Cardiac septum (tissue), 1 donor: ENCODE data around the gene WDR90. TPM values are rescaled to one million over a fixed set of nuclear protein-coding genes. Genes with fewer than 3 reads are reported as not detected.
A peak's percentile ranks its signal among the peaks of the same experiment; 100 is the strongest.

Experiments used
- DNase-seq: peaks from one replicate; pipeline ENCODE4 v3.0.0-alpha.2; 2020; ENCODE audit warnings: low spot score
- intact Hi-C: fragments of 100-400 bp; cut with DNase I; formaldehyde crosslinking; loops from one replicate; pipeline ENCODE4 v1.14.0; 2022
- total RNA-seq: library from RNA; stranded (reverse); fragmentation: NEBNext Ultra II Directional; extraction: Animal tissue kit (Norgen Biotek cat#: 25700); gene quantifications from one replicate; pipeline ENCODE4 v1.2.1, GENCODE V29; 2021
- donor health status: DM: no; HTN: no; CAD: no.

WDR90 gene
- total RNA-seq, 1 donor from 2014 or later: 13.9 TPM

GRCh38 chr16:657487-657886 lies 8.3 kb downstream of the WDR90 start:
- no peak for DNase-seq
- intact Hi-C loops: no loop called here

- DNase-seq: no peak
- intact Hi-C loops: no loop called here
These were observed 9.8 kb downstream of the WDR90 start for GRCh38 chr16:658679-659571.

GRCh38 chr16:659618-660017 lies 10.5 kb downstream of the WDR90 start:
- intact Hi-C loops: loop anchor here (2.0 to 5.0 kb wide), 2 partner anchors 19 to 72 kb away; partner anchors contain the start of gene MCRIP2
- no peak for DNase-seq

DNA sequence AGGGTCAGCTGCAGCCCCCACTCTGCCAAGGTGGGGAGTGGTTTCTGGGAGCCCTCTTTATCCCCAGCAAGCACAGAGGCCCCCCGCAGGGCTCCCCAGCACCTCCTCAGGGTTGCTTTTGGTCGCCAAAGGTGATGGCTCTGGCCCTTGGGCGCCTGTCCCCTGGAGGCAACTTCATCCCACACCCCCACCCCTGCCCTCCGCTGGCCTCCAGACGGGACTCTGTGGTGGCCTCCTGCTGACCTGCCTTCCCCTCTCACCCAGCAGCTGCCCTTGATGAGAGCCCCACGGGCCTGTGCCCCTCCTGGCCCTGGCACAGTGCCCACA lies 10.9 kb downstream of the WDR90 start:
- intact Hi-C loops: loop anchor here (2.0 to 5.0 kb wide), 2 partner anchors 19 to 73 kb away; partner anchors contain the start of gene MCRIP2
- DNase-seq: no peak

GRCh38 chr16:660459-661183 lies 11.5 kb downstream of the WDR90 start:
- peak; percentile 92 for DNase-seq
- intact Hi-C loops: loop anchor here (2.0 to 5.0 kb wide), 2 partner anchors 20 to 73 kb away; partner anchors contain the start of gene MCRIP2

GRCh38 chr16:661184-661821 lies 12.1 kb downstream of the WDR90 start:
- no peak for DNase-seq
- intact Hi-C loops: loop anchor here (2.0 to 5.0 kb wide), 2 partner anchors 21 to 74 kb away; partner anchors contain the start of gene MCRIP2

DNA sequence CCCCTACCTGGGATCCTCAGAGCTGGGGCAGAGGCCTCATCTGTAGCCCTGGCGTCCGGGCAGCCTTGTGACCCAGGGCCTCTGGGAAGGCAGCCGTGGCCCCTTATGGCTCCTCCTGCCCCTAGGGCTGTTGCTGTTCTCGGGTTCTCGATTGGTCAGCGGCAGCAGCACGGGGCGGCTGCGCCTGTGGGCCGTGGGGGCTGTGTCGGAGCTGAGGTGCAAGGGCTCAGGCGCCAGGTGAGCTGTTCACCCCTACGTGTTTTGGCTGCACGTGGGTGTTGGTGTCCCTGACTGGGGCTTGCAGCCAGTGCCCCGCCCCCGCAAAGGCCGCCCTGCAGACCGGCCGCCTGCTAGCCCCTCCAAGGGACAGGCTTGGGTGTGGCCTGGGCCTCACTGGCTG lies 12.9 kb downstream of the WDR90 start:
- intact Hi-C loops: loop anchor here (5.0 kb wide), 1 partner anchor 75 kb away; no protein-coding TSS in a partner anchor
- DNase-seq: no peak

- no peak for DNase-seq
- intact Hi-C loops: loop anchor here (5.0 kb wide), 1 partner anchor 75 kb away; no protein-coding TSS in a partner anchor
These were observed 13.4 kb downstream of the WDR90 start for GRCh38 chr16:662597-662996.

DNA sequence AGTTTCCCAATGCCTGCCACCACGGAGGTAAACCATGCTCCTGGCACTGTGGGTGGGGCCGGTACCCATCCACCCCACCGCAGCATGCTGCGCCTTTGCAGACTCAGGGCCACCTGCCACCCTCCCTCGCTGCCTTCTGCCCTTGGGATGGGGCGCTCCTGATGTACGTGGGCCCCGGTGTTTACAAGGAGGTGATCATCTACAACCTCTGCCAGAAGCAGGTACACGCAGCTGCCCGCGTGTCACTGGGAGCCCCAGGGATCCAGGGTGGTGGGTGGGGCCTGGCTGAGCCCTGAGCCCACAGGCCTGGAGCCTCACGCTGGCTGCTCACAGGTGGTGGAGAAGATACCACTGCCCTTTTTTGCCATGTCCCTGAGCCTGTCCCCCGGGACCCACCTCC lies 17.4 kb downstream of the WDR90 start:
- intact Hi-C loops: no loop called here
- no peak for DNase-seq

DNA sequence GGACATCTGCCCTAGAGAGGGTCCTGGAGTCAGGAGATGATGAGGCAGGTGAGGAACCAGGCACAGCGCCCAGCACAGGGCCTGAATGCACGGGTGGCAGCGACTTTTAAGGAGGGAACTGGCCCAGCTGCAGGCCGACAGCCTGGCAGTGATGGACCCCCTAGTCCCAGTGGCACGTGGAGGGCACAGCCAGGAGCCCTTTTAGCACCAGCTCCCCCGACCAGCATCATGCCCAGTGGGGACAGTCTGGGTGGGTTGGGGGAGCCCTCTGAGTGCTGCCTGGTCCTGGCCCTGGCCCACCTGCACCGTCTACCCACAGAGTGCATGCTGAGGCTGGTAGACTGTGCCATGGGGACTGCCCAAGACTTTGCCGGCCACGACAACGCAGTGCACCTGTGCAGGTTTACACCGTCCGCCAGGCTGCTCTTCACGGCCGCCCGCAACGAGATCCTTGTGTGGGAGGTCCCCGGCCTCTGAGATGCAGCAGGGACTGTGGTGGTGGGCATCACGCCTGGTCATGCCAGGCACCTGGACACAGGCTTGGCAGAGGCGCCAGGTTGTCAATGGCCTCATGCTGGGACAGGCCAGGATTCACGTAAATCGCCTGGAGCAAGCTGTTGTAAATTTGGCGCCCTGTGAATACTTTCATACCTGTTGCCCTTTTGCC lies 18.1 kb downstream of the WDR90 start:
- intact Hi-C loops: no loop called here
- DNase-seq: no peak

DNA sequence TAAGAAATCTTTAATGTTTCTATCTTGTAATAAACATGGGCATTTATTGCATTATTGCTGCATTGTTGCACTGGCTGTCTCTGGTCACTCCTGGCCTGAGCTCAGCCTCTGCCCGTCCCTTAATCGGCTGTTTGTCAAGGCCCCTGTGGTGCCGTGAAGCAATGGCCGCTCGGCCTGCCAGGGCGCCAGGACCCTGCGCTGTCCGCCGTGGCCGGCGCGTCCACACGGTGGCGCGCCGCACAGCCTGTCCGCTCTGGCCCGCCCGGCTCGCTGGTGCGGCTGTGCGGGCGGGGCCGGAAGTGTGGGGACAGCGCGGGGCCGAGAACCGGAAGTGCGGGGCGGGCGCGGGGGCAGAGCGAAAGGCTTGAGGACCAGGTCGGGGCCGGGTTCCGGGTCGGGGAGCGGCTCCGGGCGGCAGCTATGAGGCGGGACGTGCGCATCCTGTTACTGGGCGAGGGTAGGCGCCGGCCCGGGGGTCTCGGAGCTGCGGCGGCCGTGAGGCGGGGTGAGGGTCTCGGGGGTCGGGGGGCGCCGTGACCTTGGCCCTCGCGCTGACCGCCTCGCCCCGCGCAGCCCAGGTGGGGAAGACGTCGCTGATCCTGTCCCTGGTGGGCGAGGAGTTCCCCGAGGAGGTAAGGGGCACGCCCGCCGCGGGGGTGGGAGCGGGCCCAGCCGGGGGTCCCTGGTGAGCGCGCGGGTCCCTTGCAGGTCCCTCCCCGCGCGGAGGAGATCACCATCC lies 18.8 kb downstream of the WDR90 start, which contains the start of gene RHOT2:
RHOT2 (plus strand) TSS at position 353 of the 739 bp plus-strand sequence; CDS start at position 421, 68 bp downstream.
- peak; percentile 96 for DNase-seq
- intact Hi-C loops: no loop called here

- no peak for DNase-seq
- intact Hi-C loops: no loop called here
These were observed 19.5 kb downstream of the WDR90 start for GRCh38 chr16:668519-669171.

- intact Hi-C loops: no loop called here
- DNase-seq: no peak
These were observed 20.5 kb downstream of the WDR90 start for GRCh38 chr16:669666-670065.

DNA sequence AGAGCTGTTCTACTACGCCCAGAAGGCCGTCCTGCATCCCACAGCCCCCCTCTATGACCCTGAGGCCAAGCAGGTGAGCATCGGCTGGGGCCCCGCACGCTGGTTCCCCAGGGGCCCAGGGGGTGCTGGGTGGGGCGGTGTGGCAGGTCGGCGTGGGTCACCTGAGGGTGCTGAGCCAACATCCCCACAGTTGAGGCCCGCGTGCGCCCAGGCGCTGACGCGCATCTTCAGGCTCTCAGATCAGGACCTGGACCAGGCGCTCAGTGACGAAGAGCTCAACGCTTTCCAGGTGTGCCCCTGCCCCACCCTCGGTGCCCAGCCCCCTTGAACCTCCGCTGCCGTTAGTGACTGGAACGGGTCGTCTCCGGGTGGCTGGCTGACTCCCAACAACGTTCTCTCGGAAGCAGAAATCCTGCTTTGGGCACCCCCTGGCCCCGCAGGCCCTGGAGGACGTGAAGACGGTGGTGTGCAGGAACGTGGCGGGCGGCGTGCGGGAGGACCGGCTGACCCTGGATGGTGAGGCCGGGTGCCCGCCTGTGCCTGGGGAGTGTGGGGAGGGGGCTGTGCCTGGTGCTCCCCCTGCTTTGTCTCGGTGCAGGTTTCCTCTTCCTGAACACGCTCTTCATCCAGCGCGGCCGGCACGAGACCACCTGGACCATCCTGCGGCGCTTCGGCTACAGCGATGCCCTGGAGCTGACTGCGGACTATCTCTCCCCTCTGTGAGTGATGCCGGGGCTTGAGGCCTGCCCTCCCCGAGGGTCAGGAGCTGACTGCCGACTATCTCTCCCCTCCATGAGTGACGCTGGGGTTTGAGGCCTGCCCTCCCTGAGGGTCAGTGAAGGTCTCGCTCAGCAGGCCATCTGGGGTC lies 21.6 kb downstream of the WDR90 start:
- no peak for DNase-seq
- intact Hi-C loops: no loop called here

GRCh38 chr16:671353-672131 lies 22.4 kb downstream of the WDR90 start:
- DNase-seq: no peak

DNA sequence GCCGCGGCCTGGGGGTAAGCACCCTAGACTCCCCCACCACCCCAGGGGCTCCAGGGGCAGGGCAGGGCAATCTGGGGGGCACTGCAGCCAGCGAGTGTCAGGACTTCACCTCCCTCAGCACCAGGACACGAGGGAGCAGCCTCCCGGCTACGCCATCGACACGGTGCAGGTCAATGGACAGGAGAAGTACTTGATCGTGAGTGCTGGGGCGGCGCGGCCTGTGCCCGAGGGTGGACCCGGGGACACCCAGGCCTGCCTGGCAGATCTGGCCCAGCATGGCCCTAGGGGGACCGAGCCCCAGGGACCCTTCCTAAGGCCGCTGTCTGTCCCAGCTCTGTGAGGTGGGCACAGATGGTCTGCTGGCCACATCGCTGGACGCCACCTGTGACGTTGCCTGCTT lies 23.2 kb downstream of the WDR90 start:
- intact Hi-C loops: no loop called here
- no peak for DNase-seq

More at GRCh38 chr16:671353-672131, 22.4 kb downstream of the WDR90 start:
- intact Hi-C loops: no loop called here

- DNase-seq: no peak
- intact Hi-C loops: no loop called here
These were observed 23.7 kb downstream of the WDR90 start for GRCh38 chr16:672851-673250.
